CD14-positive monocyte (primary cell): ENCODE data around the gene PCID2. TPM values are rescaled to one million over a fixed set of nuclear protein-coding genes. Genes with fewer than 3 reads are reported as not detected.

ENCODE experiments used
- DNase-seq, 3 donors: peaks; one replicate each; pipeline ENCODE4 v3.0.0-alpha.2; 2011 to 2022
- H2AFZ ChIP-seq: 2 replicates; pipeline ENCODE4 v1.6.0; 2012; ENCODE audit warnings: mild to moderate bottlenecking, low read depth, low read length, inconsistent platforms; ENCODE audit not compliant: insufficient read depth, poor library complexity, severe bottlenecking
- H3K27ac ChIP-seq, 2 donors: 1 replicate in 1 of 2; 2 replicates in 1 of 2; pipeline ENCODE4 v1.5.1; 2012 to 2013; ENCODE audit warnings: low read length in 2 of 2, control low read depth in 1 of 2, inconsistent platforms in 1 of 2, low read depth in 1 of 2, mild to moderate bottlenecking in 1 of 2
- H3K27me3 ChIP-seq, 2 donors: one replicate each; pipeline versions ENCODE4 v1.6.0 to v1.6.1; 2011 to 2013; ENCODE audit warnings: low read length in 2 of 2; ENCODE audit not compliant: control insufficient read depth in 2 of 2, insufficient read depth in 2 of 2
- H3K36me3 ChIP-seq, 2 donors: replicated peaks in 1 of 2; 1 replicate in 1 of 2; 2 replicates in 1 of 2; pipeline versions ENCODE4 v1.5.1 to v1.6.1; 2012 to 2013; ENCODE audit warnings: low read length in 2 of 2, control low read depth in 1 of 2, inconsistent platforms in 1 of 2, mild to moderate bottlenecking in 1 of 2; ENCODE audit not compliant: insufficient read depth in 2 of 2, control insufficient read depth in 1 of 2
- H3K4me1 ChIP-seq, 2 donors: 1 replicate in 1 of 2; 2 replicates in 1 of 2; pipeline versions ENCODE4 v1.5.1 to v1.6.1; 2012 to 2013; ENCODE audit warnings: low read length in 2 of 2, control low read depth in 1 of 2, inconsistent platforms in 1 of 2, mild to moderate bottlenecking in 1 of 2, moderate library complexity in 1 of 2; ENCODE audit not compliant: insufficient read depth in 2 of 2, control insufficient read depth in 1 of 2
- H3K4me2 ChIP-seq: replicated peaks from 2 replicates; pipeline ENCODE3; 2012; ENCODE audit warnings: low read length, moderate library complexity, mild to moderate bottlenecking; ENCODE audit not compliant: poor library complexity, severe bottlenecking; ENCODE audit errors: extremely low read depth
- H3K4me3 ChIP-seq, 3 experiments: fragments of 200-600 bp in 1 of 3; sonication (generic) in 1 of 3; replicated peaks in 1 of 3; 1 replicate in 2 of 3; 2 replicates in 1 of 3; pipeline ENCODE4 v1.5.1; 2011 to 2013; ENCODE audit warnings: low read length in 3 of 3, mild to moderate bottlenecking in 3 of 3, control low read depth in 2 of 3, low read depth in 2 of 3, inconsistent platforms in 1 of 3, moderate library complexity in 1 of 3
- H3K79me2 ChIP-seq: 2 replicates; pipeline ENCODE4 v1.6.0; 2012; ENCODE audit warnings: mild to moderate bottlenecking, control low read depth, inconsistent platforms, low read length, moderate library complexity; ENCODE audit not compliant: insufficient read depth
- H3K9ac ChIP-seq: 2 replicates; pipeline ENCODE4 v1.6.0; 2017; ENCODE audit warnings: low read length, mild to moderate bottlenecking; ENCODE audit not compliant: insufficient read depth, poor library complexity, severe bottlenecking
- H3K9me3 ChIP-seq, 2 donors: replicated peaks in 1 of 2; 1 replicate in 1 of 2; 2 replicates in 1 of 2; pipeline versions ENCODE4 v1.5.1 to v1.6.1; 2012 to 2013; ENCODE audit warnings: low read length in 2 of 2, control low read depth in 1 of 2; ENCODE audit not compliant: control insufficient read depth in 1 of 2, insufficient read depth in 1 of 2
- H4K20me1 ChIP-seq: 2 replicates; pipeline ENCODE4 v1.6.0; 2012; ENCODE audit warnings: mild to moderate bottlenecking, low read length, control low read depth, moderate library complexity; ENCODE audit not compliant: insufficient read depth
- H3K27ac Mint-ChIP-seq, 7 donors: one replicate each; pipeline ENCODE4 v1.8.0; 2020; ENCODE audit warnings: mild to moderate bottlenecking in 7 of 7, mixed read lengths in 7 of 7, moderate library complexity in 6 of 7, inconsistent platforms in 2 of 7
- H3K27me3 Mint-ChIP-seq, 3 donors: one replicate each; pipeline ENCODE4 v1.8.0; 2021 to 2022; ENCODE audit warnings: low read depth in 3 of 3, mild to moderate bottlenecking in 3 of 3, mixed read lengths in 3 of 3, moderate library complexity in 3 of 3, inconsistent platforms in 1 of 3
- H3K36me3 Mint-ChIP-seq, 2 donors: one replicate each; pipeline ENCODE4 v1.8.0; 2020; ENCODE audit warnings: mixed read lengths in 2 of 2, inconsistent platforms in 1 of 2, mild to moderate bottlenecking in 1 of 2
- H3K4me1 Mint-ChIP-seq: one replicate; pipeline ENCODE4 v1.8.0; 2020; ENCODE audit warnings: mild to moderate bottlenecking, mixed read lengths
- H3K4me3 Mint-ChIP-seq, 2 donors: one replicate each; pipeline ENCODE4 v1.8.0; 2020; ENCODE audit warnings: mild to moderate bottlenecking in 2 of 2, mixed read lengths in 2 of 2, moderate library complexity in 1 of 2
- H3K9me3 Mint-ChIP-seq, 7 donors: one replicate each; pipeline ENCODE4 v1.8.0; 2020 to 2022; ENCODE audit warnings: mixed read lengths in 7 of 7, mild to moderate bottlenecking in 6 of 7, moderate library complexity in 6 of 7, inconsistent platforms in 2 of 7
- WGBS: methylation state at CpG from one replicate; pipeline ENCODE4 v1.1.5; 2013; ENCODE audit warnings: missing lambda C conversion rate; ENCODE audit not compliant: insufficient coverage; 5-methylcytosine and 5-hydroxymethylcytosine counted together
- intact Hi-C, 2 donors: fragments of 100-400 bp; cut with micrococcal nuclease; formaldehyde crosslinking; loops; one replicate each; pipeline versions ENCODE4 v1.15.0 to v1.15.1; 2023
- polyA plus RNA-seq, 3 donors: library from polyadenylated mRNA; depleted of rRNA in 1 of 3; unstranded in 2 of 3; stranded (reverse) in 1 of 3; fragments of 300-500 nt in 2 of 3; fragments of >200 nt in 1 of 3; fragmentation: Illumina TruSeq in 2 of 3; gene quantifications; 1 replicate in 2 of 3; 2 replicates in 1 of 3; pipeline ENCODE4 v1.2.3, GENCODE V29; 2012 to 2021
- TF ChIP-seq, protein P1 (sequence below): fragments of 200-600 bp; IDR thresholded peaks from one replicate; pipeline ENCODE4 v1.8.0; 2022; ENCODE audit warnings: antibody characterized with exemption, mild to moderate bottlenecking

The PCID2 gene
- polyA plus RNA-seq, 3 donors, result 31.5 to 39.8 (median 34.2) TPM

DNA sequence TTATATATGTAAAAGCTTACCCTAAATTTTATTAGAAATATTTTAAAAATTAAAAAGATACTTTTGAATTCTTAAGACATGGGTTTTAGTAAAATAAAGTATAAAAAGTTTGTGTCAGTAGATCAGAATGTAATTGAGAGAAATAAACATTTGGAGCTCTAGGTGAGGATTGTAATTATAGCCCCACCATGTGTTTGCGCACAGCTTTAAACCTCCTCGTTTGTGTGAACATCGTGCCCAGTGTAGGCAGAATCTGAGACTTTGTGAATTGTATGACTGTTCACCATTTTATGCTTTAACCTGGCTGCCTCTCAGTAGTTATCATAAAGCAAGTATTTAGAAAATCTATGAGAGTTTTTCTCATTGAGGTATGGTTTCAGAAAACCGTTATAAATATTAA is 30.1 kb upstream of the PCID2 start:
- H3K36me3 Mint-ChIP-seq, result peaks cover 81 to 90% of the 10 kb centered on the region in 2 donors
- Histone ChIP-seq H3K4me2 (no peak overlapping the region), H3K27me3 (no peaks in the 10 kb centered on the region), H3K9me3 (no peaks in the 10 kb centered on the region), H3K9ac (no peak overlapping the region), H2AFZ (no peak overlapping the region), H3K4me3 (no peak overlapping the region), H3K4me1 (no peaks in the 10 kb centered on the region), H3K79me2 (no peaks in the 10 kb centered on the region), H3K27ac (no peak overlapping the region), H4K20me1 (no peaks in the 10 kb centered on the region), H3K36me3 (peaks cover 75 to 99% of the 10 kb centered on the region in 2 donors)
- intact Hi-C loops, result no loop called here
- no peaks in the 10 kb centered on the region for H3K4me1 Mint-ChIP-seq
- peaks cover 0 to 2% (median 0%) of the 10 kb centered on the region in 3 donors for H3K27me3 Mint-ChIP-seq
- TF ChIP-seq, protein P1, sequence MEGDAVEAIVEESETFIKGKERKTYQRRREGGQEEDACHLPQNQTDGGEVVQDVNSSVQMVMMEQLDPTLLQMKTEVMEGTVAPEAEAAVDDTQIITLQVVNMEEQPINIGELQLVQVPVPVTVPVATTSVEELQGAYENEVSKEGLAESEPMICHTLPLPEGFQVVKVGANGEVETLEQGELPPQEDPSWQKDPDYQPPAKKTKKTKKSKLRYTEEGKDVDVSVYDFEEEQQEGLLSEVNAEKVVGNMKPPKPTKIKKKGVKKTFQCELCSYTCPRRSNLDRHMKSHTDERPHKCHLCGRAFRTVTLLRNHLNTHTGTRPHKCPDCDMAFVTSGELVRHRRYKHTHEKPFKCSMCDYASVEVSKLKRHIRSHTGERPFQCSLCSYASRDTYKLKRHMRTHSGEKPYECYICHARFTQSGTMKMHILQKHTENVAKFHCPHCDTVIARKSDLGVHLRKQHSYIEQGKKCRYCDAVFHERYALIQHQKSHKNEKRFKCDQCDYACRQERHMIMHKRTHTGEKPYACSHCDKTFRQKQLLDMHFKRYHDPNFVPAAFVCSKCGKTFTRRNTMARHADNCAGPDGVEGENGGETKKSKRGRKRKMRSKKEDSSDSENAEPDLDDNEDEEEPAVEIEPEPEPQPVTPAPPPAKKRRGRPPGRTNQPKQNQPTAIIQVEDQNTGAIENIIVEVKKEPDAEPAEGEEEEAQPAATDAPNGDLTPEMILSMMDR, result no peak
- H3K9me3 Mint-ChIP-seq, result no peaks in the 10 kb centered on the region
- no peak for DNase-seq
- no peak overlapping the region for H3K27ac Mint-ChIP-seq
- H3K4me3 Mint-ChIP-seq, result no peak overlapping the region
- 82% methylated on average over 2 of the region's 4 CpGs for WGBS

DNA sequence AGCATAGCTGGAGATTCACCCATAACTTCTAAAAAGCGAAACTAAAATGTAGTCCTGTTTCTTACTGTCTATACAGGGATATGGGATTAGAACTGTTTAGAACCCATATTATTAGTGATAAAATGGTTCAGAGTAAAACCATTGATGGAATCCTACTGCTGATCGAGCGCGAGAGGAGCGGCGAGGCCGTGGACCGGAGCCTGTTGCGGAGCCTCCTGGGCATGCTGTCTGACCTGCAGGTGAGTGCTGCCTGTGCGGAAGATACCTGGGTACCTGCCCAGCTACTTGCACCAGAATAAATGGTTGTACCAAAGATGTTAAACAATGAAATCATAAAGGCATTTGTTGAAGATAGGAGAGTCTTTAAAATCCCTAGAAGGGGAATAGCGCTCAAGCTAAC is 24.6 kb upstream of the PCID2 start:
- Mint-ChIP-seq H3K36me3 (peaks cover 80 to 92% of the 10 kb centered on the region in 2 donors), H3K27me3 (peaks cover 0 to 2% (median 0%) of the 10 kb centered on the region in 3 donors), H3K9me3 (no peaks in the 10 kb centered on the region), H3K4me3 (no peak overlapping the region), H3K27ac (no peak overlapping the region), H3K4me1 (no peaks in the 10 kb centered on the region)
- TF ChIP-seq, protein P1, result no peak
- H3K27ac ChIP-seq, result no peak overlapping the region
- H3K4me2 ChIP-seq, result no peak overlapping the region
- H2AFZ ChIP-seq, result no peak overlapping the region
- no peak for DNase-seq
- H4K20me1 ChIP-seq, result peaks cover 15% of the 10 kb centered on the region
- H3K4me3 ChIP-seq, result no peak overlapping the region
- H3K4me1 ChIP-seq, result no peaks in the 10 kb centered on the region
- H3K36me3 ChIP-seq, result peaks cover 74 to 98% of the 10 kb centered on the region in 2 donors
- no peak overlapping the region for H3K9ac ChIP-seq
- intact Hi-C loops, result no loop called here
- no peaks in the 10 kb centered on the region for H3K9me3 ChIP-seq
- 98% methylated on average over 9 of the region's 11 CpGs for WGBS
- no peaks in the 10 kb centered on the region for H3K79me2 ChIP-seq
- H3K27me3 ChIP-seq, result no peaks in the 10 kb centered on the region
